Measurements from ENCODE around the gene MEI1.

Gene MEI1

DNA sequence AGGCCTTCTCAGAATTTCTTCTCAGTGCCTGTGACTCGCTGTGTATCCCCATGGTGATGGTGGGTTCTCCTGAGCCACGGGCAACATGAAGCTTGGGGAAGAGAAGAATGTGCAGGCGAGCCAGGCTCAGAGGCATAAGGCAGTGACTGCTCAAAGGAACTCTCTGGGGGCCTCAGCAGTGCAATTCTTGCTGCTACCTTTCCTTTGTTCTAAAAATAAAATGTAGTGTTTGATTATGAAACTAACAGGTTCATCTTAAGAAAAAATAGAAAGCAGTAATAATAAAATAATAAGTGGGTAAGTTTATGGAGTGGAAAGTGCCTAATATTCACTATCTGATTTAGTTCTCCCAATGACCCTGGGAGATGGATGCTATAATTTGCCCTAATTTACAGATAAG, 46.7 kb downstream of the MEI1 start:
- TF ChIP-seq EZH2phosphoT487 (IDR thresholded peaks at IDR 0.05; ENCODE audit: borderline replicate concordance, low read length), result no peak
- TF ChIP-seq, protein P1, sequence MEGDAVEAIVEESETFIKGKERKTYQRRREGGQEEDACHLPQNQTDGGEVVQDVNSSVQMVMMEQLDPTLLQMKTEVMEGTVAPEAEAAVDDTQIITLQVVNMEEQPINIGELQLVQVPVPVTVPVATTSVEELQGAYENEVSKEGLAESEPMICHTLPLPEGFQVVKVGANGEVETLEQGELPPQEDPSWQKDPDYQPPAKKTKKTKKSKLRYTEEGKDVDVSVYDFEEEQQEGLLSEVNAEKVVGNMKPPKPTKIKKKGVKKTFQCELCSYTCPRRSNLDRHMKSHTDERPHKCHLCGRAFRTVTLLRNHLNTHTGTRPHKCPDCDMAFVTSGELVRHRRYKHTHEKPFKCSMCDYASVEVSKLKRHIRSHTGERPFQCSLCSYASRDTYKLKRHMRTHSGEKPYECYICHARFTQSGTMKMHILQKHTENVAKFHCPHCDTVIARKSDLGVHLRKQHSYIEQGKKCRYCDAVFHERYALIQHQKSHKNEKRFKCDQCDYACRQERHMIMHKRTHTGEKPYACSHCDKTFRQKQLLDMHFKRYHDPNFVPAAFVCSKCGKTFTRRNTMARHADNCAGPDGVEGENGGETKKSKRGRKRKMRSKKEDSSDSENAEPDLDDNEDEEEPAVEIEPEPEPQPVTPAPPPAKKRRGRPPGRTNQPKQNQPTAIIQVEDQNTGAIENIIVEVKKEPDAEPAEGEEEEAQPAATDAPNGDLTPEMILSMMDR (IDR thresholded peaks at IDR 0.05; ENCODE audit: low read depth, low read length, poor library complexity, severe bottlenecking), result no peak
- H3K36me3 ChIP-seq (ENCODE audit: control insufficient read depth, low read length), result no peaks in the 10 kb centered on the region
- no peaks in the 10 kb centered on the region for H4K20me1 ChIP-seq (ENCODE audit: control insufficient read depth, insufficient read depth, low read depth, low read length)
- no peaks in the 10 kb centered on the region for H3K9me3 ChIP-seq (ENCODE audit: control insufficient read depth, insufficient read depth, low read length)
- no peak overlapping the region for H3K4me3 ChIP-seq (ENCODE audit: low read length)
- H3K4me1 ChIP-seq (ENCODE audit: control insufficient read depth, low read length), result peaks cover 27% of the 10 kb centered on the region
- no peaks in the 10 kb centered on the region for H3K9me2 ChIP-seq (replicated peaks; ENCODE audit: control insufficient read depth, low read length)
- H3K27me3 ChIP-seq (ENCODE audit: control insufficient read depth, low read length), result peaks cover 7% of the 10 kb centered on the region; the same call in 1 of the 2 replicates
- H3F3A ChIP-seq (ENCODE audit: control insufficient read depth, insufficient read depth), result no peaks in the 10 kb centered on the region
- H3K79me2 ChIP-seq (ENCODE audit: control insufficient read depth, low read length), result no peaks in the 10 kb centered on the region
- H3K4me2 ChIP-seq (ENCODE audit: low read length), result peak overlapping the region; percentile 46
- no peak overlapping the region for H3K27ac ChIP-seq (ENCODE audit: low read depth, low read length)

DNA sequence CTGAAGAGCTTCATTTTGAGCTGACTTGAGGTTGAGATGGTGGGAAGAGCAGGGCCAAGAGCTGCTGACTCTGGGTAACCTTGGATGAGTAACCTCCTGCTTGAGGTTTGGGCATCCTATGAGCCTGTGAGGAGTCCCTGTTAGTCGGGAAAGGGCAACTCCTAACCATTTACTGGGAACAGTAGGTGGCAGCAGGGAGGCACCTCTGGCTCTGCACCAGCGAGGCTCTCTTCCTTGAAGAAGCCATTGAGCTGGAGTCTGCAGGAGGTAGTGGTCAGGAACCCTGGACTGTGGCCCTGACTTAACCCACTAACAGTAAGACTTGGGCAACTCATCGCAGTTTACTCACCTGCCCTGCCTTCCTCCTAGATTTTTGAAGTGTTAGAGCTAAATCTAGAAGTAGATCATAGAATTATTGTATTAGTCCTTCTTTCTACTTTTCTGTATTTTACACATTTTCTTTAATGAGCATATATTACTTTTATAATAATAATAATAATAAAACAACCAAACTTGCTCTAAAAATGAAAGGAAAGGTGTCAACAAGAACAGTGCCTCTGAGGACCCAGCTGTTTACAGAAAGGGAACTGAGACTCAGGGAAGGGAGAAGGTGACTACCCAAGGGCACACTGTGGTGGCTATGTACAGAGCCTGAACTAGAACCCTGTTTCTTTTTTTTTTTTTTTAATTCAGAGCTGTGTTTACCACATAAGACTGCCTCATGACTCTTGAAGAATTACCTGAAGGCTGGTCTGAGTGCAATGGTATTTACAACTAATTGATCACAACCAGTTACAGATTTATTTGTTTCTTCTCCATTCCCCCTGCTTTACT, 47.5 kb downstream of the MEI1 start:
- H3K36me3 ChIP-seq (ENCODE audit: control insufficient read depth, low read length), result no peaks in the 10 kb centered on the region
- no peak overlapping the region for H3K27ac ChIP-seq (ENCODE audit: low read depth, low read length)
- H3F3A ChIP-seq (ENCODE audit: control insufficient read depth, insufficient read depth), result no peaks in the 10 kb centered on the region
- no peaks in the 10 kb centered on the region for H3K9me2 ChIP-seq (replicated peaks; ENCODE audit: control insufficient read depth, low read length)
- peaks cover 7% of the 10 kb centered on the region; the same call in 1 of the 2 replicates for H3K27me3 ChIP-seq (ENCODE audit: control insufficient read depth, low read length)
- peak overlapping the region; percentile 21; the same call in 1 of the 2 replicates for H3K4me3 ChIP-seq (ENCODE audit: low read length)
- no peaks in the 10 kb centered on the region for H3K79me2 ChIP-seq (ENCODE audit: control insufficient read depth, low read length)
- H3K9me3 ChIP-seq (ENCODE audit: control insufficient read depth, insufficient read depth, low read length), result no peaks in the 10 kb centered on the region
- TF ChIP-seq, protein P1 (IDR thresholded peaks at IDR 0.05; ENCODE audit: low read depth, low read length, poor library complexity, severe bottlenecking), result peak; percentile 88
- no peak for TF ChIP-seq EZH2phosphoT487 (IDR thresholded peaks at IDR 0.05; ENCODE audit: borderline replicate concordance, low read length)
- H4K20me1 ChIP-seq (ENCODE audit: control insufficient read depth, insufficient read depth, low read depth, low read length), result no peaks in the 10 kb centered on the region
- peak overlapping the region; percentile 46 for H3K4me2 ChIP-seq (ENCODE audit: low read length)
- H3K4me1 ChIP-seq (ENCODE audit: control insufficient read depth, low read length), result peaks cover 27% of the 10 kb centered on the region

DNA sequence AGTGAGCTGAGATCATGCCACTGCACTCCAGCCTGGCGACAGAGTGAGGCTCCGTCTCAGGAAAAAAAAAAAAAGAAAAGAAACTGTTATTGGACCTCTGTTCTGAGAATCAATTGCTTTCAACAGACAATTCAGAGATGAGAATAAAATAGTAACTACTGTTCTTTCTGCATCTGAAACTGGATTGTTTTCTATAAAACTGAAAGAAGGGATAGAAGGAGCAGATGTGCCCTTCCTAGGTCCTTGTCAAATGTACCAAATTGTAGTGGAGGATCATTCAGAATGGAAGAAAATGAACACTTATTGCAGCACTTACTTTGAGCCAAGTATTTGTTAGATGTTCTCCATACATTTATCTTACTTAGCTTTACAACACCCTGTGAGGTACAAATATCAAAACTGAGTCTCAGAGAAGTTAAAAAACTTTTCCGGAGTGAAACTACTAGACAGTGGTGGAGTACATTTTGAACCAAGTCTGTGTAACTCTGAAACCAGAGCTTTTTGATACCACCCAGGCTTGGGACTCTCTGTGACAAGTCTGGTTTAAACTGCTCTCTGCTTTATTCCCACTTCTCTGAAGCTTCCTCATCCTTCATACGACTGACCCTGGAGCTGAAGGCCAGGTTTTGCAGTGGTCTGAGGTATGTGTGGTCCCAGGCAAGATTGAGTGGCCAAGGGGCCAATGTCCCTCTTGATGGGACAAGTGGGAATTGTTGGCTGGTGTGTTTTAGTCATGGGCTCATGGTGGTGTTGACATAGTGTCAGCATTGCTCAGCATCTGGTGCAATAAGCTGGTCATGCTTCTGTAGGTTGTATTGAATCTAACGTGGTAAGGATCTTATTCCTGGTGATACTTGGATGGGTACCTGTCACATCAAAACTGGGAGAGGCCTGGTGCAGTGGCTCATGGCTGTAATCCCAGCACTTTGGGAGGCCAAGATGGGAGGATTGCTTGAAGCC, 53.0 kb downstream of the MEI1 start:
- Histone ChIP-seq H3K36me3 (ENCODE audit: control insufficient read depth, low read length) (no peaks in the 10 kb centered on the region), H3K4me3 (ENCODE audit: low read length) (no peak overlapping the region), H3K27ac (ENCODE audit: low read depth, low read length) (no peak overlapping the region), H3K27me3 (ENCODE audit: control insufficient read depth, low read length) (0 out of 2 replicates have a peak, but pooled peaks cover 2% of the 10 kb centered on the region), H3K9me3 (ENCODE audit: control insufficient read depth, insufficient read depth, low read length) (no peaks in the 10 kb centered on the region), H3K4me2 (ENCODE audit: low read length) (no peak overlapping the region), H3K79me2 (ENCODE audit: control insufficient read depth, low read length) (no peaks in the 10 kb centered on the region), H3F3A (ENCODE audit: control insufficient read depth, insufficient read depth) (peaks cover 5% of the 10 kb centered on the region; the same call in 1 of the 2 replicates), H4K20me1 (ENCODE audit: control insufficient read depth, insufficient read depth, low read depth, low read length) (no peaks in the 10 kb centered on the region), H3K9me2 (replicated peaks; ENCODE audit: control insufficient read depth, low read length) (no peaks in the 10 kb centered on the region), H3K4me1 (ENCODE audit: control insufficient read depth, low read length) (peaks cover 31% of the 10 kb centered on the region)
- TF ChIP-seq EZH2phosphoT487 (IDR thresholded peaks at IDR 0.05; ENCODE audit: borderline replicate concordance, low read length), result no peak

Measured in DOHH2 (cell line).